ENCODE data around the gene SYT17.

SYT17 gene

GRCh38 chr16:19139436-19140091 is 28.5 kb upstream of the SYT17 start:
- no peak for DNase-seq

GRCh38 chr16:19140396-19140795 is 27.6 kb upstream of the SYT17 start:
- DNase-seq = no peak

- DNase-seq = no peak
These were observed 25.0 kb upstream of the SYT17 start for GRCh38 chr16:19142939-19143598.

GRCh38 chr16:19143599-19143956 is 24.5 kb upstream of the SYT17 start:
- DNase-seq = no peak

GRCh38 chr16:19145010-19145409 is 23.0 kb upstream of the SYT17 start:
- DNase-seq = no peak

GRCh38 chr16:19147126-19147525 is 20.9 kb upstream of the SYT17 start:
- DNase-seq = no peak

- no peak for DNase-seq
These were observed 20.4 kb upstream of the SYT17 start for GRCh38 chr16:19147627-19148026.

GRCh38 chr16:19148189-19148588 is 19.9 kb upstream of the SYT17 start:
- no peak for DNase-seq

- DNase-seq = no peak
These were observed 16.7 kb upstream of the SYT17 start for GRCh38 chr16:19151310-19151709.

GRCh38 chr16:19152042-19152441 is 16.0 kb upstream of the SYT17 start:
- DNase-seq = no peak

GRCh38 chr16:19153876-19154275 is 14.2 kb upstream of the SYT17 start:
- DNase-seq = no peak

- no peak for DNase-seq
These were observed 6.0 kb upstream of the SYT17 start for GRCh38 chr16:19162085-19162484.

GRCh38 chr16:19163215-19163614 is 4.8 kb upstream of the SYT17 start:
- DNase-seq = no peak

GRCh38 chr16:19164285-19164684 is 3.8 kb upstream of the SYT17 start:
- DNase-seq = no peak

- DNase-seq = no peak
These were observed 2.9 kb upstream of the SYT17 start for GRCh38 chr16:19165101-19165500.

GRCh38 chr16:19166500-19166899 is 1.5 kb upstream of the SYT17 start:
- DNase-seq = no peak

GRCh38 chr16:19168371-19169081 is 486 bp downstream of the SYT17 start:
- no peak for DNase-seq

GRCh38 chr16:19169082-19169639 is 1.1 kb downstream of the SYT17 start:
- DNase-seq = no peak

GRCh38 chr16:19170043-19170655 is 2.1 kb downstream of the SYT17 start:
- no peak for DNase-seq

- DNase-seq = no peak
These were observed 4.2 kb downstream of the SYT17 start for GRCh38 chr16:19172098-19172780.

GRCh38 chr16:19173059-19173458 is 5.0 kb downstream of the SYT17 start:
- no peak for DNase-seq

- no peak for DNase-seq
These were observed 5.8 kb downstream of the SYT17 start for GRCh38 chr16:19173649-19174383.

All from activated effector memory CD4-positive, alpha-beta T cell treated with anti-CD3 and anti-CD28 coated beads, Interleukin-2, amount 50 U/mL, for 16 hours (primary cell).